GM18858 (cell line): Measurements from ENCODE around the gene E2F3.

ENCODE experiments used
- ATAC-seq: cut with Tn5 transposase; IDR thresholded peaks from one replicate; pipeline ENCODE4 v1.9.1; 2021; ENCODE audit not compliant: unreplicated experiment

The E2F3 gene

GRCh38 chr6:20432692-20433091 lies 31.0 kb downstream of the E2F3 start:
- no peak for ATAC-seq

GRCh38 chr6:20433321-20433720 lies 31.6 kb downstream of the E2F3 start:
- ATAC-seq: no peak

GRCh38 chr6:20433929-20434328 lies 32.2 kb downstream of the E2F3 start:
- no peak for ATAC-seq

GRCh38 chr6:20434766-20435165 lies 33.1 kb downstream of the E2F3 start:
- ATAC-seq: no peak

GRCh38 chr6:20436719-20437118 lies 35.0 kb downstream of the E2F3 start:
- ATAC-seq: no peak

- no peak for ATAC-seq
Measured at GRCh38 chr6:20437639-20438038, 36.0 kb downstream of the E2F3 start.

GRCh38 chr6:20438462-20439070 lies 36.9 kb downstream of the E2F3 start:
- ATAC-seq: no peak

GRCh38 chr6:20439558-20439957 lies 37.9 kb downstream of the E2F3 start:
- ATAC-seq: no peak

- ATAC-seq: no peak
Measured at GRCh38 chr6:20440296-20440695, 38.6 kb downstream of the E2F3 start.

- no peak for ATAC-seq
Measured at GRCh38 chr6:20441236-20441635, 39.6 kb downstream of the E2F3 start.

- ATAC-seq: no peak
Measured at GRCh38 chr6:20441921-20442320, 40.2 kb downstream of the E2F3 start.

GRCh38 chr6:20444786-20445271 lies 43.1 kb downstream of the E2F3 start:
- no peak for ATAC-seq

GRCh38 chr6:20447157-20447556 lies 45.5 kb downstream of the E2F3 start:
- no peak for ATAC-seq

- no peak for ATAC-seq
Measured at GRCh38 chr6:20447581-20448132, 46.0 kb downstream of the E2F3 start.

- no peak for ATAC-seq
Measured at GRCh38 chr6:20448828-20449227, 47.1 kb downstream of the E2F3 start.

GRCh38 chr6:20454204-20454824 lies 52.6 kb downstream of the E2F3 start:
- ATAC-seq: no peak

GRCh38 chr6:20455251-20455940 lies 53.7 kb downstream of the E2F3 start:
- no peak for ATAC-seq

- ATAC-seq: no peak
Measured at GRCh38 chr6:20458027-20458894, 56.6 kb downstream of the E2F3 start.

- ATAC-seq: no peak
Measured at GRCh38 chr6:20459682-20460081, 58.0 kb downstream of the E2F3 start.

GRCh38 chr6:20461576-20461975 lies 59.9 kb downstream of the E2F3 start:
- ATAC-seq: no peak

GRCh38 chr6:20463396-20463795 lies 61.7 kb downstream of the E2F3 start:
- ATAC-seq: peak; percentile 60
